PC-3 (cell line): Measurements from ENCODE around the gene USP54.

Source experiments
- CTCF ChIP-seq: fragments of 300-600 bp; sonication (generic); conservative IDR thresholded peaks from 2 replicates; pipeline ENCODE4 v1.5.1; 2017; ENCODE audit warnings: antibody characterized with exemption, low read depth, mild to moderate bottlenecking, low read length
- EZH2phosphoT487 ChIP-seq: fragments of 300-600 bp; sonication (generic); IDR thresholded peaks from 2 replicates; pipeline ENCODE4 v1.6.1; 2018; ENCODE audit warnings: mild to moderate bottlenecking, antibody characterized with exemption, low read length, borderline replicate concordance

DNA sequence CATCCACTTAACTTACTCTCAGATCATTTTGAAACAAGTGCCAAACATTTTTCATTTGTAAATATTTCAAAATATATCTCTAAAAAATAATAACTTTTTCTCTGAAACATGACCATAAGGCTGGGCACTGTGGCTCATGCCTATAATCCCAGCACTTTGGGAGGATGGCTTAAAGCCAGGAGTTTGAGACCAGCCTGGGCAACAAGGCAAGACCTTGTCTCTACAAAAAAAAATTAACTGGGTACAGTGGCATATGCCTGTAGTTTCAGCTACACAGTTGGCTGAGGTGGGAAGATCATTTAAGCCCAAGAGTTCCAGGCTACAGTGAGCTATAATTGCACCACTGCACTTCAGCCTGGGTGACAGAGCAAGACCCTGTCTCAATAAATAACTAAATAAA lies 36.4 kb downstream of the USP54 start:
- TF ChIP-seq CTCF (no peak), EZH2phosphoT487 (no peak)
